ENCODE measurements around the gene ABCB6.

Gene ABCB6

DNA sequence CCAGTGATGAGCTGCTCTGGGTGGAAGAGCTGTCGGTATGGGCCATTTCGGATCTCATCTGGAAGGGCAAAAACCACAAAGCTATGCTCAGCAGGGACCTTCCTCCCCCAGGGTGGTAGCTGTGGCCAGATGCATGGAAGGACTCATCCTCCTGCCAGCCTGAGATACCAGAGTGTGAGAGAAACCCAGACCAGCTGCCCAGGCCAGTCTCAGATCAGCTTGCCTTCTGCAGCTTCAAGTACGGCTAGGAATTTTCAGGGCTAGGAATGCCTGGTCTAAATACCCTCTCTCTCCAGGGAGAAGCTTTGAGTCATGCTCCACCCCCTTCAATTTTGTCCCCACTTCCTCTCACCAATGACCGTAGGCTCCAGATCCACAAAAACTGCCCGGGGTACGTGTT is 32.9 kb upstream of the ABCB6 start:
- H3K4me1 ChIP-seq (ENCODE audit: control extremely low read depth in 1 of 4, control insufficient read depth in 4 of 4, insufficient read depth in 4 of 4, low read length in 3 of 4), result peaks cover 31 to 82% (median 79%) of the 10 kb centered on the region in 4 experiments
- H3K4me3 ChIP-seq (ENCODE audit: control insufficient read depth in 1 of 7, extremely low read depth in 1 of 7, insufficient read depth in 4 of 7, low read depth in 2 of 7, low read length in 6 of 7), result peak overlapping the region in 1 of 7 experiments; percentile 25
- peaks cover 0 to 22% (median 13%) of the 10 kb centered on the region in 4 experiments for H3K36me3 ChIP-seq (ENCODE audit: control insufficient read depth in 4 of 4, insufficient read depth in 4 of 4, low read length in 3 of 4)
- WGBS (ENCODE audit: insufficient coverage), result 90% methylated on average over 4 of the region's 6 CpGs
- no peaks in the 10 kb centered on the region for H3K9me3 ChIP-seq (ENCODE audit: control extremely low read depth in 1 of 5, control insufficient read depth in 4 of 5, insufficient read depth in 2 of 5, low read depth in 1 of 5, low read length in 4 of 5)
- H3K27me3 ChIP-seq (replicated peaks in 2 of 5; ENCODE audit: control insufficient read depth in 4 of 5, insufficient read depth in 5 of 5, low read length in 4 of 5), result peaks cover 0 to 10% (median 0%) of the 10 kb centered on the region in 5 experiments
- no peak for DNase-seq
- no peak overlapping the region for H3K27ac ChIP-seq (ENCODE audit: insufficient read depth in 1 of 2, low read depth in 1 of 2, low read length in 2 of 2, poor library complexity in 1 of 2, severe bottlenecking in 2 of 2)
- ChIA-PET CTCF (interaction anchor here (0.7 to 8.7 kb wide), 9 partner anchors 20 to 278 kb away, joined by 3 to 81 read pairs (median 3); partner anchors contain the start of gene DNAJB2), POLR2A (interaction anchor here (0.6 kb wide), 1 partner anchor 990 kb away, joined by 4 read pairs; no protein-coding TSS in a partner anchor)

DNA sequence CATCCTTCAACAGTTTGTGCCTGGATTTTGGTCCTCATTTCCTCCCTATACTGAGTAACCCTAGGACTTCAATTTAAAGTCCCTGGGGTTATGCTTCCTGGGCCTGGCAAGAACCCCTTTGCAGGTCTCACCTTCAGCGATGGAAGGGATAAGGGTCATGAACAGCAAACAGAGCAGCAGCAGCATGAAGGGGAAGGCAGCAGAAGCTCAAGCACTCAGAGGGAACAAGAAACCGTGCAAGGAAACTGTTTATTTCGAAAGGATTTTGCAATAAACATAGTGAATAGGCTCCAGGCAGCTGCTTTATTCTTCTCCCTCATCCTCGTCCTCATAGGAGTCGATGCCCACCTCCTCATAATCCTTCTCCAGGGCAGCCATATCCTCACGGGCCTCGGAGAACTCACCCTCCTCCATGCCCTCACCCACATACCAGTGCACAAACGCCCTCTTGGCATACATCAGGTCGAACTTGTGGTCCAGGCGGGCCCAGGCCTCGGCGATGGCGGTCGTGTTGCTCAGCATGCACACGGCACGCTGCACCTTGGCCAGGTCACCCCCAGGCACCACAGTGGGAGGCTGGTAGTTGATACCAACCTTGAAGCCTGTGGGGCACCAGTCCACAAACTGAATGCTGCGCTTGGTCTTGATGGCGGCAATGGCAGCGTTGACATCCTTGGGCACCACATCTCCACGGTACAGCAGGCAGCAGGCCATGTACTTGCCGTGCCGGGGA is 31.5 kb upstream of the ABCB6 start:
- Histone ChIP-seq H3K9me3 (ENCODE audit: control extremely low read depth in 1 of 5, control insufficient read depth in 4 of 5, insufficient read depth in 2 of 5, low read depth in 1 of 5, low read length in 4 of 5) (no peaks in the 10 kb centered on the region), H3K27ac (ENCODE audit: insufficient read depth in 1 of 2, low read depth in 1 of 2, low read length in 2 of 2, poor library complexity in 1 of 2, severe bottlenecking in 2 of 2) (no peak overlapping the region), H3K36me3 (ENCODE audit: control insufficient read depth in 4 of 4, insufficient read depth in 4 of 4, low read length in 3 of 4) (peaks cover 0 to 22% (median 13%) of the 10 kb centered on the region in 4 experiments), H3K27me3 (replicated peaks in 2 of 5; ENCODE audit: control insufficient read depth in 4 of 5, insufficient read depth in 5 of 5, low read length in 4 of 5) (peaks cover 0 to 5% (median 0%) of the 10 kb centered on the region in 5 experiments), H3K4me1 (ENCODE audit: control extremely low read depth in 1 of 4, control insufficient read depth in 4 of 4, insufficient read depth in 4 of 4, low read length in 3 of 4) (peaks cover 38 to 91% (median 89%) of the 10 kb centered on the region in 4 experiments), H3K4me3 (ENCODE audit: control insufficient read depth in 1 of 7, extremely low read depth in 1 of 7, insufficient read depth in 4 of 7, low read depth in 2 of 7, low read length in 6 of 7) (peak overlapping the region in 4 of 7 experiments; percentile 1 to 48 (median 32))
- WGBS (ENCODE audit: insufficient coverage), result 90% methylated on average over 21 of the region's 22 CpGs
- DNase-seq, result no peak
- ChIA-PET CTCF (interaction anchor here (1.1 to 8.7 kb wide), 8 partner anchors 11 to 96 kb away, joined by 3 to 81 read pairs (median 6); partner anchors contain the start of gene DNAJB2), POLR2A (interaction anchor here (1.0 kb wide), 1 partner anchor 45 kb away, joined by 3 read pairs; no protein-coding TSS in a partner anchor)

DNA sequence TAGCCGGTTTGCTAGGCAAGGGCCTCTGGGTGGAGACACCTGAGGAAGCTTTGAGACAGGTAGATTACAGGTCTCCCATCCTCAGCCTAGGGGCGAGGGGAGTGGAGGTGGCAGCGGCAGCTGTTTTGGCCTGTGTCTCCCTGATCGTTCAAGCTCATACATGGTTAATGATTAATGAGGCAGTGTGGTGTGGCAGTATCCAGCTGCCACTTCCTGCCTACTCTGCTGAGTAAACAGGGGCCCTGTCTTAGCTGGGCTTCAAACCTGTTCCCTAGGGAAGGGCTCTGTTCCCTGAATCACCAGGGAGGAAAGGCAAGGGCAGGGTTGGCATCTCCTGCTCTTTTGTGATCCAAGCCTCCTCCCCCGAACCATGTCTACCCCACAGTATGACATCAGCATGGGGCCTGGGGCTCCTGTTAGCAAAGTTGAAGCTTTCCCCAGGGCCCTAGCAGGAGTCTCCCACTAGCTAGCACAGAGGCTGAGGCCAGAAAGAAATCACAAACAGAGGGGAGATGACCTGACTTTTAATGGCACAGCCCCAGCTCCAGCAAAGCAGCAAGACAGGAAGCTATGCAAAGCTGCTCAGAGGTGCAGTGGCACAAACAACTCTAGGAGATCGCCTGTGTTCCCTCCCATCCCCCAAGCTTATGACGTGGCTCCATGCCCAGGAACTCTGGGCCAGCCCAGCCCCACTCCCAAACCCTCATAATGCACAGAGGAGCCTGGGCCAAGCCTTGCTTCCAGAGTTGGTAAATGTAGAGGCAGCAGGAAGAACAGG is 30.6 kb upstream of the ABCB6 start:
- Histone ChIP-seq H3K36me3 (ENCODE audit: control insufficient read depth in 4 of 4, insufficient read depth in 4 of 4, low read length in 3 of 4) (peaks cover 0 to 22% (median 13%) of the 10 kb centered on the region in 4 experiments), H3K27ac (ENCODE audit: insufficient read depth in 1 of 2, low read depth in 1 of 2, low read length in 2 of 2, poor library complexity in 1 of 2, severe bottlenecking in 2 of 2) (peak overlapping the region; percentile 3 to 46), H3K9me3 (ENCODE audit: control extremely low read depth in 1 of 5, control insufficient read depth in 4 of 5, insufficient read depth in 2 of 5, low read depth in 1 of 5, low read length in 4 of 5) (no peaks in the 10 kb centered on the region), H3K4me1 (ENCODE audit: control extremely low read depth in 1 of 4, control insufficient read depth in 4 of 4, insufficient read depth in 4 of 4, low read length in 3 of 4) (peaks cover 45 to 92% (median 89%) of the 10 kb centered on the region in 4 experiments), H3K4me3 (ENCODE audit: control insufficient read depth in 1 of 7, extremely low read depth in 1 of 7, insufficient read depth in 4 of 7, low read depth in 2 of 7, low read length in 6 of 7) (peak overlapping the region in 5 of 7 experiments; percentile 22 to 50 (median 44)), H3K27me3 (replicated peaks in 2 of 5; ENCODE audit: control insufficient read depth in 4 of 5, insufficient read depth in 5 of 5, low read length in 4 of 5) (peaks cover 0 to 4% (median 0%) of the 10 kb centered on the region in 5 experiments)
- peak in 2 of 3 donors; percentile 57 to 70 for DNase-seq
- ChIA-PET CTCF (interaction anchor here (0.6 to 4.1 kb wide), 15 partner anchors 12 to 176 kb away, joined by 3 to 27 read pairs (median 4); no protein-coding TSS in a partner anchor), POLR2A (interaction anchor here (1.0 kb wide), 1 partner anchor 46 kb away, joined by 3 read pairs; no protein-coding TSS in a partner anchor)
- WGBS (ENCODE audit: insufficient coverage), result 0% methylated on average over 4 of the region's 7 CpGs

DNA sequence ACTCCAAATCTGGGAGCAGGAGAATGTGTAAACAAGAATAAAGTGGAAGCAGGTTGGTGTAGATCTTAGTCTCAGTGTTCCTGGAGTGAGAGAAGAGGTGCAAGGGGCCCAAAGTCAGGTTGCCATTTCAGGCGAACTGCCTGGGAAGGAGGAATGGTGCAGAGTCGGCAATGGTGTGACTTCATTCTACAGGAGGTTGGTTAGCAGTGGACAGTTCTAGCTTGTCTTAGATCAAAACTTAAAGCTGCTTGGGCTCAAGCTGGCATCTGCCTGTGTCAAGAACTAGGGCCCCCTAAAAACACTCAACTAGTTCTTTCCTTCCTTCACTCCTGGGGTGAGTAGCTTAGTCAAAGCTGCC is 30.1 kb upstream of the ABCB6 start:
- no peak for DNase-seq
- CTCF ChIA-PET, result interaction anchor here (0.6 to 4.1 kb wide), 16 partner anchors 10 to 176 kb away, joined by 3 to 27 read pairs (median 4); no protein-coding TSS in a partner anchor
- Histone ChIP-seq H3K36me3 (ENCODE audit: control insufficient read depth in 4 of 4, insufficient read depth in 4 of 4, low read length in 3 of 4) (peaks cover 0 to 22% (median 13%) of the 10 kb centered on the region in 4 experiments), H3K4me1 (ENCODE audit: control extremely low read depth in 1 of 4, control insufficient read depth in 4 of 4, insufficient read depth in 4 of 4, low read length in 3 of 4) (peaks cover 48 to 89% (median 87%) of the 10 kb centered on the region in 4 experiments), H3K27ac (ENCODE audit: insufficient read depth in 1 of 2, low read depth in 1 of 2, low read length in 2 of 2, poor library complexity in 1 of 2, severe bottlenecking in 2 of 2) (peak overlapping the region; percentile 3 to 46), H3K9me3 (ENCODE audit: control extremely low read depth in 1 of 5, control insufficient read depth in 4 of 5, insufficient read depth in 2 of 5, low read depth in 1 of 5, low read length in 4 of 5) (no peaks in the 10 kb centered on the region), H3K27me3 (replicated peaks in 2 of 5; ENCODE audit: control insufficient read depth in 4 of 5, insufficient read depth in 5 of 5, low read length in 4 of 5) (peaks cover 0 to 2% (median 0%) of the 10 kb centered on the region in 5 experiments), H3K4me3 (ENCODE audit: control insufficient read depth in 1 of 7, extremely low read depth in 1 of 7, insufficient read depth in 4 of 7, low read depth in 2 of 7, low read length in 6 of 7) (peak overlapping the region in 4 of 7 experiments; percentile 37 to 50 (median 46))
- WGBS (ENCODE audit: insufficient coverage), result 64% methylated on average over 2 of the region's 2 CpGs
- POLR2A ChIA-PET, result interaction anchor here (1.0 to 1.2 kb wide), 2 partner anchors 19 to 46 kb away, joined by 3 to 4 read pairs; partner anchors contain the start of genes ANKZF1 and ATG9A

DNA sequence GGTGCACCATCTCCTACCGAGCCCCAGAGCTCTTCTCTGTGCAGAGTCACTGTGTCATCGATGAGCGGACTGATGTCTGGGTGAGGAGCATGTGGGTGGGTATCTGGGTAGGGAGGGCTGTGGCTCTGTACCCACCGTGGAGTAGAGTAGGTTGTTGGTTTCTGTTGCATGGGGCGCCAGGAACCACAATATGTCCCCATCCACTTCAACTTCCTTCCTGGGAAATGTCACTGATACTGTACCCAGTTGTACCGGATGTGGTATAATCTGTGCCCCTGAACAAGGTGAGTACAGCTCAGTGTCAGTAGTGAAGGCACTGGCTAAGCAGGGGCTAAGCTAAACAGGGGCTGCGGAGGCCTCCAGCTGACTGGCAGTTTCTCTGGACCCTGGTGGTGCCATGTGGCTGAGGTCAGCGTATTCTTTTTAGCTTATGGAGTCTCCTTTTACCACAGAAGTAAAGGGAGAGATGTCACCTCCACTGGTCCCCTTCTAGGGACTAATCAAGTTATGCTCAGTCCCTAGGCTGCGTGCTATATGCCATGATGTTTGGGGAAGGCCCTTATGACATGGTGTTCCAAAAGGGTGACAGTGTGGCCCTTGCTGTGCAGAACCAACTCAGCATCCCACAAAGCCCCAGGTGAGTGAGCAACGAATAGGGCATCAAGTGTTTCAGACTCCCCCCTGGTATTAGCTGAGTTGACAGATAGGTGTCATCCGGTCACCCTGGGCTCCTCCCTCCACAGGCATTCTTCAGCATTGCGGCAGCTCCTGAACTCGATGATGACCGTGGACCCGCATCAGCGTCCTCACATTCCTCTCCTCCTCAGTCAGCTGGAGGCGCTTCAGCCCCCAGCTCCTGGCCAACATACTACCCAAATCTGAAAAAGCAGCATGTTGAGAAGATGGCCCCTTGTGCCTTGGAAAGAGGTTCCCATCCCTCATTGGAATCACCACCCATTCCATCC is 29.2 kb upstream of the ABCB6 start:
- POLR2A ChIA-PET, result interaction anchor here (1.2 kb wide), 1 partner anchor 18 kb away, joined by 4 read pairs; the partner anchor contains the start of genes ANKZF1 and ATG9A
- Histone ChIP-seq H3K27me3 (replicated peaks in 2 of 5; ENCODE audit: control insufficient read depth in 4 of 5, insufficient read depth in 5 of 5, low read length in 4 of 5) (no peaks in the 10 kb centered on the region), H3K9me3 (ENCODE audit: control extremely low read depth in 1 of 5, control insufficient read depth in 4 of 5, insufficient read depth in 2 of 5, low read depth in 1 of 5, low read length in 4 of 5) (no peaks in the 10 kb centered on the region), H3K27ac (ENCODE audit: insufficient read depth in 1 of 2, low read depth in 1 of 2, low read length in 2 of 2, poor library complexity in 1 of 2, severe bottlenecking in 2 of 2) (no peak overlapping the region), H3K36me3 (ENCODE audit: control insufficient read depth in 4 of 4, insufficient read depth in 4 of 4, low read length in 3 of 4) (peaks cover 0 to 22% (median 13%) of the 10 kb centered on the region in 4 experiments), H3K4me3 (ENCODE audit: control insufficient read depth in 1 of 7, extremely low read depth in 1 of 7, insufficient read depth in 4 of 7, low read depth in 2 of 7, low read length in 6 of 7) (peak overlapping the region in 1 of 7 experiments; percentile 35), H3K4me1 (ENCODE audit: control extremely low read depth in 1 of 4, control insufficient read depth in 4 of 4, insufficient read depth in 4 of 4, low read length in 3 of 4) (peaks cover 48 to 83% (median 80%) of the 10 kb centered on the region in 4 experiments)
- peak in 2 of 3 donors; percentile 74 to 79 for DNase-seq
- CTCF ChIA-PET, result interaction anchor here (0.6 to 4.1 kb wide), 13 partner anchors 8 to 75 kb away, joined by 3 to 27 read pairs (median 3); no protein-coding TSS in a partner anchor
- WGBS (ENCODE audit: insufficient coverage), result 80% methylated on average over 10 of the region's 17 CpGs

Measured in common myeloid progenitor, CD34-positive (primary cell).